ENCODE results near the gene U2SURP.
"Not testable (repeated sequence)": the region's sequence is repeated elsewhere in the genome, so short reads cannot be mapped to it uniquely, and the experiment has no call there.

U2SURP gene

GRCh38 chr3:142977399-142977728, 24.0 kb upstream of the U2SURP start:
- DNase-seq = no peak

GRCh38 chr3:142981108-142981507, 20.3 kb upstream of the U2SURP start:
- DNase-seq = no peak

- DNase-seq = no peak
Measured at GRCh38 chr3:142982038-142982773, 19.2 kb upstream of the U2SURP start.

GRCh38 chr3:142983318-142983717, 18.1 kb upstream of the U2SURP start:
- DNase-seq = no peak

GRCh38 chr3:142984255-142984654, 17.1 kb upstream of the U2SURP start:
- no peak for DNase-seq

- peak; percentile 23 for DNase-seq
Measured at GRCh38 chr3:142987080-142987700, 14.2 kb upstream of the U2SURP start.

- no peak for DNase-seq
Measured at GRCh38 chr3:142987707-142988106, 13.7 kb upstream of the U2SURP start.

- not testable (repeated sequence) for DNase-seq
Measured at GRCh38 chr3:142988221-142988620, 13.1 kb upstream of the U2SURP start.

- DNase-seq = not testable (repeated sequence)
Measured at GRCh38 chr3:142988826-142989225, 12.5 kb upstream of the U2SURP start.

- DNase-seq = no peak
Measured at GRCh38 chr3:142990721-142991120, 10.6 kb upstream of the U2SURP start.

GRCh38 chr3:142992323-142992722, 9.0 kb upstream of the U2SURP start:
- DNase-seq = no peak

GRCh38 chr3:142993958-142994442, 7.4 kb upstream of the U2SURP start:
- no peak for DNase-seq

- no peak for DNase-seq
Measured at GRCh38 chr3:142997330-142997729, 4.0 kb upstream of the U2SURP start.

GRCh38 chr3:142998439-142998838, 2.9 kb upstream of the U2SURP start:
- DNase-seq = no peak

- DNase-seq = no peak
Measured at GRCh38 chr3:142999881-143000280, 1.5 kb upstream of the U2SURP start.

GRCh38 chr3:143000528-143000927, 842 bp upstream of the U2SURP start:
- no peak for DNase-seq

GRCh38 chr3:143001034-143001368, 369 bp upstream of the U2SURP start:
- DNase-seq = peak; percentile 76

- DNase-seq = peak; percentile 10
Measured at GRCh38 chr3:143002083-143002712, 828 bp downstream of the U2SURP start.

- DNase-seq = no peak
Measured at GRCh38 chr3:143002727-143003126, 1.4 kb downstream of the U2SURP start.

- no peak for DNase-seq
Measured at GRCh38 chr3:143004823-143005222, 3.5 kb downstream of the U2SURP start.

- DNase-seq = no peak
Measured at GRCh38 chr3:143010024-143010423, 8.7 kb downstream of the U2SURP start.

GRCh38 chr3:143011705-143012104, 10.3 kb downstream of the U2SURP start:
- DNase-seq = no peak

GRCh38 chr3:143014921-143015320, 13.6 kb downstream of the U2SURP start:
- no peak for DNase-seq

- DNase-seq = no peak
Measured at GRCh38 chr3:143016321-143016972, 15.1 kb downstream of the U2SURP start.

Measured in NCI-H510A treated with DMSO at 0.1 percent for 48 hours (cell line).